ENCODE results near the gene CLCNKB. TPM values are rescaled to one million over a fixed set of nuclear protein-coding genes. Genes with fewer than 3 reads are reported as not detected.

The CLCNKB gene
- total RNA-seq, 1 experiment from 2014 or later: not detected

- ChIA-PET CTCF (interaction anchor here (0.7 kb wide), 1 partner anchor 43 kb away, joined by 4 read pairs; no protein-coding TSS in a partner anchor), POLR2A (ENCODE audit: unreplicated experiment) (no interaction called here)
- peaks cover 4% of the 10 kb centered on the region for H3F3A ChIP-seq (ENCODE audit: low read length, unreplicated experiment)
- H3K27ac ChIP-seq (ENCODE audit: low read length): peak overlapping the region; percentile 88
- no peaks in the 10 kb centered on the region for H3K9me3 ChIP-seq (ENCODE audit: low read length)
- no peak overlapping the region for H2AFZ ChIP-seq (ENCODE audit: low read length)
- no peaks in the 10 kb centered on the region for H4K20me1 ChIP-seq (ENCODE audit: low read length)
- no peak for TF ChIP-seq EZH2phosphoT487 (IDR thresholded peaks at IDR 0.05; ENCODE audit: borderline replicate concordance, low read length)
- TF ChIP-seq, protein P1, sequence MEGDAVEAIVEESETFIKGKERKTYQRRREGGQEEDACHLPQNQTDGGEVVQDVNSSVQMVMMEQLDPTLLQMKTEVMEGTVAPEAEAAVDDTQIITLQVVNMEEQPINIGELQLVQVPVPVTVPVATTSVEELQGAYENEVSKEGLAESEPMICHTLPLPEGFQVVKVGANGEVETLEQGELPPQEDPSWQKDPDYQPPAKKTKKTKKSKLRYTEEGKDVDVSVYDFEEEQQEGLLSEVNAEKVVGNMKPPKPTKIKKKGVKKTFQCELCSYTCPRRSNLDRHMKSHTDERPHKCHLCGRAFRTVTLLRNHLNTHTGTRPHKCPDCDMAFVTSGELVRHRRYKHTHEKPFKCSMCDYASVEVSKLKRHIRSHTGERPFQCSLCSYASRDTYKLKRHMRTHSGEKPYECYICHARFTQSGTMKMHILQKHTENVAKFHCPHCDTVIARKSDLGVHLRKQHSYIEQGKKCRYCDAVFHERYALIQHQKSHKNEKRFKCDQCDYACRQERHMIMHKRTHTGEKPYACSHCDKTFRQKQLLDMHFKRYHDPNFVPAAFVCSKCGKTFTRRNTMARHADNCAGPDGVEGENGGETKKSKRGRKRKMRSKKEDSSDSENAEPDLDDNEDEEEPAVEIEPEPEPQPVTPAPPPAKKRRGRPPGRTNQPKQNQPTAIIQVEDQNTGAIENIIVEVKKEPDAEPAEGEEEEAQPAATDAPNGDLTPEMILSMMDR (conservative IDR thresholded peaks at IDR 0.05; ENCODE audit: low read depth, low read length): no peak
- TF ChIP-seq EZH2 (IDR thresholded peaks at IDR 0.05; ENCODE audit: low read length, unreplicated experiment): no peak
- H3K79me2 ChIP-seq (ENCODE audit: low read length): no peaks in the 10 kb centered on the region
- intact Hi-C loops (cut with micrococcal nuclease): loop anchor here (5.0 kb wide), 1 partner anchor 285 kb away; no protein-coding TSS in a partner anchor
- no peaks in the 10 kb centered on the region for H3K9me2 ChIP-seq (replicated peaks; ENCODE audit: low read length)
- H3K4me1 ChIP-seq (ENCODE audit: insufficient read depth, low read length): peaks cover 38% of the 10 kb centered on the region
- H3K4me3 ChIP-seq (ENCODE audit: low read length): no peak overlapping the region
- BruUV-seq (replicated peaks): no TSS peak
- H3K4me2 ChIP-seq (ENCODE audit: low read length): peak overlapping the region; percentile 54
- H3K9ac ChIP-seq (ENCODE audit: low read length): peak overlapping the region; percentile 65
- H3K27me3 ChIP-seq (ENCODE audit: low read length): no peaks in the 10 kb centered on the region
- ATAC-seq (peak; percentile 41), DNase-seq (peak; percentile 75)
- no peaks in the 10 kb centered on the region for H3K36me3 ChIP-seq (ENCODE audit: low read depth, low read length)
These were observed 33.3 kb downstream of the CLCNKB start for GRCh38 chr1:16076865-16077238.

DNA sequence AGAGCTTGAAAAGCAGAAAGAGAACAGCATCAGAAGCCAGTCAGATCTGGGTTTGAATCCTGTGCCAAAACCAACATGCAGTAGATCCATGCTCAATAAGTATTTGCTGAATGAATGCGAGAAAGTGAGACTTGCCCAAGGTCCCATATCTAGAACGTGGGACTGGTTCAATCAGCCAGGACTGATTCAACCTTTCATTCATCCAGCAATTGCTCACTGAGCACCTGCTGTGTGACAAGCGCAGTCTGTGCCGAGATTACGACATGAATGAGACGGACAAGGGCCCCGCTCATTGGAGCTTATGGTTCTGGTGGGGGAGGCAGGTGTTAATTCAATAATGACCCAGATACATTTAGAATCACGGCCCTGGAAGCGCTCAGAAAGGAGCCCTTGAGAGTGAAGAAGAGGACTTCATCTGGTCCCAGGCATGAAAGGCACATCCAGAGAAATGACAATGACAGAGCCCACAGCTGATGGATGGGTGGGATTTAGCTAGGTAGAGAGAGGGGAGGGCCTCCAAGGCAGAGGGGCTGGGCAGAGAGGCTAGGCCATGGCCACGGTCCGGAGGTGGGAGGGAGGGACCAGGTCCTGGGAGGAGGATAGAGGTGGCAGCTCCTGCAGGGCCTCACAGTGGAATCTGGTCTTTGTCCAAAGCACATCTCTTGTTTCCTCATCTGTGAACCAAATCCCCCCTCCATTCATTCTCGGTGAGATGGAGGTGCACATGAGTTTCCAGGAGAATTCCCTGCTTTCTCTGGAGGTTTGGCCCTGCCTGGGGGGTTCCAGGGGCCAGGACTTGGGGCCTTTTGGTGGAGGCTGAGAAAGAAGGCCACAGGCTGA lies 34.0 kb downstream of the CLCNKB start:
- H3K9me2 ChIP-seq (replicated peaks; ENCODE audit: low read length): no peaks in the 10 kb centered on the region
- peak overlapping the region; percentile 53 for H3K9ac ChIP-seq (ENCODE audit: low read length)
- intact Hi-C loops (cut with micrococcal nuclease): loop anchor here (2.0 to 5.0 kb wide), 3 partner anchors 69 to 285 kb away; partner anchors contain the start of gene CPLANE2
- H3K36me3 ChIP-seq (ENCODE audit: low read depth, low read length): no peaks in the 10 kb centered on the region
- H3K9me3 ChIP-seq (ENCODE audit: low read length): no peaks in the 10 kb centered on the region
- H4K20me1 ChIP-seq (ENCODE audit: low read length): no peaks in the 10 kb centered on the region
- TF ChIP-seq EZH2 (IDR thresholded peaks at IDR 0.05; ENCODE audit: low read length, unreplicated experiment) (no peak), EZH2phosphoT487 (IDR thresholded peaks at IDR 0.05; ENCODE audit: borderline replicate concordance, low read length) (no peak)
- TF ChIP-seq, protein P1 (conservative IDR thresholded peaks at IDR 0.05; ENCODE audit: low read depth, low read length): no peak
- H3K4me2 ChIP-seq (ENCODE audit: low read length): peak overlapping the region; percentile 15; the same call in 1 of the 2 replicates
- H3K27ac ChIP-seq (ENCODE audit: low read length): peak overlapping the region; percentile 88
- H3K27me3 ChIP-seq (ENCODE audit: low read length): no peaks in the 10 kb centered on the region
- H3K4me1 ChIP-seq (ENCODE audit: insufficient read depth, low read length): peaks cover 38% of the 10 kb centered on the region
- peaks cover 4% of the 10 kb centered on the region for H3F3A ChIP-seq (ENCODE audit: low read length, unreplicated experiment)
- ChIA-PET POLR2A (ENCODE audit: unreplicated experiment) (no interaction called here), CTCF (interaction anchor here (0.5 to 1.1 kb wide), 3 partner anchors 42 to 243 kb away, joined by 3 to 7 read pairs (median 4); no protein-coding TSS in a partner anchor)
- H3K4me3 ChIP-seq (ENCODE audit: low read length): no peak overlapping the region
- DNase-seq (no peak), ATAC-seq (no peak)
- H3K79me2 ChIP-seq (ENCODE audit: low read length): peaks cover 2% of the 10 kb centered on the region; the same call in 1 of the 2 replicates
- no peak overlapping the region for H2AFZ ChIP-seq (ENCODE audit: low read length)
- no TSS peak for BruUV-seq (replicated peaks)
